ENCODE measurements around the gene BAIAP2L1. TPM values are rescaled to one million over a fixed set of nuclear protein-coding genes. Genes with fewer than 3 reads are reported as not detected.

The BAIAP2L1 gene
- total RNA-seq, 1 donor from 2014 or later, result 28.0 TPM

GRCh38 chr7:98346515-98347069, 54.3 kb downstream of the BAIAP2L1 start:
- no peak overlapping the region for H3K4me3 Mint-ChIP-seq
- peak overlapping the region; percentile 1 for H3K27ac Mint-ChIP-seq
- peaks cover 3% of the 10 kb centered on the region for H3K36me3 Mint-ChIP-seq
- TF ChIP-seq, protein P1, sequence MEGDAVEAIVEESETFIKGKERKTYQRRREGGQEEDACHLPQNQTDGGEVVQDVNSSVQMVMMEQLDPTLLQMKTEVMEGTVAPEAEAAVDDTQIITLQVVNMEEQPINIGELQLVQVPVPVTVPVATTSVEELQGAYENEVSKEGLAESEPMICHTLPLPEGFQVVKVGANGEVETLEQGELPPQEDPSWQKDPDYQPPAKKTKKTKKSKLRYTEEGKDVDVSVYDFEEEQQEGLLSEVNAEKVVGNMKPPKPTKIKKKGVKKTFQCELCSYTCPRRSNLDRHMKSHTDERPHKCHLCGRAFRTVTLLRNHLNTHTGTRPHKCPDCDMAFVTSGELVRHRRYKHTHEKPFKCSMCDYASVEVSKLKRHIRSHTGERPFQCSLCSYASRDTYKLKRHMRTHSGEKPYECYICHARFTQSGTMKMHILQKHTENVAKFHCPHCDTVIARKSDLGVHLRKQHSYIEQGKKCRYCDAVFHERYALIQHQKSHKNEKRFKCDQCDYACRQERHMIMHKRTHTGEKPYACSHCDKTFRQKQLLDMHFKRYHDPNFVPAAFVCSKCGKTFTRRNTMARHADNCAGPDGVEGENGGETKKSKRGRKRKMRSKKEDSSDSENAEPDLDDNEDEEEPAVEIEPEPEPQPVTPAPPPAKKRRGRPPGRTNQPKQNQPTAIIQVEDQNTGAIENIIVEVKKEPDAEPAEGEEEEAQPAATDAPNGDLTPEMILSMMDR (conservative IDR thresholded peaks at IDR 0.05), result no peak
- no peak for DNase-seq (ENCODE audit: extremely low spot score, unreplicated experiment)
- no peaks in the 10 kb centered on the region for H3K9me3 Mint-ChIP-seq
- H3K27me3 Mint-ChIP-seq, result no peaks in the 10 kb centered on the region
- H3K4me1 Mint-ChIP-seq (ENCODE audit: unreplicated experiment), result no peaks in the 10 kb centered on the region

DNA sequence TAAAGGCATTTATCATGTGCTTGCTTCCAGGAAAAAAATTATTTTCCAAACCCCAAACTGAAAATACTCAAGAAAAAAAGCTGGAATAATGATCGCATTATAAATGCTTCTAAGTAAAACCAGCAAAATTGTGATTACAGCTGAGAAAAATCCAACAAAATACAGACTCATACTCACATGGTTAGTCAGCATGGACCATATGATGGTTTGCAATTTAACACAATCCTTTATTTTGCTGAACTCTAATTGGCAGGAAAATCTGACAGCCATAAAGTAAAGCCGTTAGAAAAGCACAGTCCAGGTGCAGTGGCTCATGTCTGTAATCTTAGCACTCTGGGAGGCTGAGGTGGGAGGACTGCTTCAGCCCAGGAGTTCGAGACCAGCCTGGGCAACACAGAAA, 59.8 kb downstream of the BAIAP2L1 start:
- peaks cover 5% of the 10 kb centered on the region for H3K9me3 Mint-ChIP-seq
- H3K4me1 Mint-ChIP-seq (ENCODE audit: unreplicated experiment), result no peaks in the 10 kb centered on the region
- H3K4me3 Mint-ChIP-seq, result no peak overlapping the region
- no peak overlapping the region for H3K27ac Mint-ChIP-seq
- no peaks in the 10 kb centered on the region for H3K27me3 Mint-ChIP-seq
- H3K36me3 Mint-ChIP-seq, result peaks cover 10% of the 10 kb centered on the region
- TF ChIP-seq, protein P1 (conservative IDR thresholded peaks at IDR 0.05), result no peak
- DNase-seq (ENCODE audit: extremely low spot score, unreplicated experiment), result no peak

GRCh38 chr7:98339043-98339442, 61.8 kb downstream of the BAIAP2L1 start:
- TF ChIP-seq, protein P1 (conservative IDR thresholded peaks at IDR 0.05), result no peak
- H3K4me1 Mint-ChIP-seq (ENCODE audit: unreplicated experiment), result no peaks in the 10 kb centered on the region
- H3K27ac Mint-ChIP-seq, result no peak overlapping the region
- peaks cover 14% of the 10 kb centered on the region for H3K36me3 Mint-ChIP-seq
- H3K27me3 Mint-ChIP-seq, result no peaks in the 10 kb centered on the region
- no peak for DNase-seq (ENCODE audit: extremely low spot score, unreplicated experiment)
- peaks cover 5% of the 10 kb centered on the region for H3K9me3 Mint-ChIP-seq
- no peak overlapping the region for H3K4me3 Mint-ChIP-seq

DNA sequence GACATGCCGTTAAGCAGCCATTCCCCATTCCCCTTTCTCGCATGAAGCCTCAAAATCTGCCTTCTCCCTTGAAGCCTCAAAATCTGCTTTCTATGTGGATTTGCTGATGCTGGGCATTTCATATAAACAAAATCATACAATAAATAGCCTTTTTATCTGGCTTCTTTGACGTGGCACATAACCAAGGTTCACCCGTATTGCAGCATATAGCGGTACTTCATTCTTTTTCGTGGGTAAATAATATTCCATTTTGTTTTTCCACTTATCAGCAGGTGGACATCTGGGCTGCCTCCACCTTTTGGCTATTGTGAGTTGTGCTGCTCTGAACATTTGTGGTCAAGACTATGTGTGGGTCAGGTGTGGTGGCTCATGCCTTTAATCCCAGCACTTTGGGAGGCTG, 62.4 kb downstream of the BAIAP2L1 start:
- Mint-ChIP-seq H3K4me3 (no peak overlapping the region), H3K9me3 (peaks cover 5% of the 10 kb centered on the region), H3K36me3 (peaks cover 14% of the 10 kb centered on the region), H3K4me1 (ENCODE audit: unreplicated experiment) (no peaks in the 10 kb centered on the region), H3K27me3 (no peaks in the 10 kb centered on the region), H3K27ac (no peak overlapping the region)
- no peak for DNase-seq (ENCODE audit: extremely low spot score, unreplicated experiment)
- TF ChIP-seq, protein P1 (conservative IDR thresholded peaks at IDR 0.05), result no peak

GRCh38 chr7:98335411-98335977, 65.4 kb downstream of the BAIAP2L1 start:
- no peak for DNase-seq (ENCODE audit: extremely low spot score, unreplicated experiment)
- TF ChIP-seq, protein P1 (conservative IDR thresholded peaks at IDR 0.05), result no peak
- peaks cover 14% of the 10 kb centered on the region for H3K9me3 Mint-ChIP-seq
- H3K27ac Mint-ChIP-seq, result peak overlapping the region; percentile 25
- H3K4me1 Mint-ChIP-seq (ENCODE audit: unreplicated experiment), result no peaks in the 10 kb centered on the region
- no peak overlapping the region for H3K4me3 Mint-ChIP-seq
- H3K36me3 Mint-ChIP-seq, result peaks cover 26% of the 10 kb centered on the region
- H3K27me3 Mint-ChIP-seq, result no peaks in the 10 kb centered on the region
